Esophagus squamous epithelium (tissue), 4 donors: ENCODE data around the gene ZNF689.

ENCODE experiments used
- CTCF ChIP-seq, 6 experiments: fragments of 450-650 bp in 4 of 6; fragments of 200-600 bp in 2 of 6; sonication (generic) in 2 of 6; IDR thresholded peaks; one replicate each; pipeline ENCODE4 v1.5.1; 2016 to 2019; ENCODE audit warnings: antibody characterized with exemption in 6 of 6, mild to moderate bottlenecking in 4 of 6, moderate library complexity in 4 of 6
- POLR2A ChIP-seq, 4 donors: fragments of 450-650 bp; IDR thresholded peaks; one replicate each; pipeline ENCODE4 v1.6.1; 2017; ENCODE audit warnings: antibody characterized with exemption in 4 of 4, mild to moderate bottlenecking in 4 of 4, moderate library complexity in 3 of 4

DNA sequence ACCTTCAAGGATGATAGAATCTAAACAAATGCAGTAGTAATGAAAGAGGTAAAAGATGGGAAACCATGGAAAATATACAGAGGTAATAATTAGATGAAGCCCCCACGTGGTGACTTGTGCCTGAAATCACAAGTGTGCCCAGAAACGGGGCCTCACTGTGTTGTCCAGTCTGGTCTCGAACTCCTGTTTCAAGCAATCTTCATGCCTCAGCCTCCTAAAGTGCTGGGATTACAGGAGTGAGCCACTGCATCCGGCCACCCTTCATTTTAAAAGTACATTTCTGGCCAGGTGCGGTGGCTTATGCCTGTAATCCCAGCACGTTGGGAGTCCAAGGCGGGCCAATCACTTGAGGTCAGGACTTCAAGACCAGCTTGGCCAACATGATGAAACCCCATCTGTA, 26.4 kb upstream of the ZNF689 start:
- TF ChIP-seq CTCF (IDR thresholded peaks at IDR 0.05) (no peak), POLR2A (IDR thresholded peaks at IDR 0.05) (no peak)
